HEK293 (cell line): ENCODE data around the gene NCOA6.

ENCODE experiments used
- CTCF ChIA-PET: fragments of 350-600 bp; formaldehyde crosslinking; extraction: SDS; loops from one replicate; lab custom pipeline; 2021; ENCODE audit warnings: antibody characterized with exemption; lab: Yijun Ruan, JAX
- POLR2A ChIA-PET: fragments of 300-600 bp; formaldehyde crosslinking; extraction: SDS; loops from one replicate; lab custom pipeline; 2020; ENCODE audit warnings: antibody characterized with exemption, inconsistent platforms; lab: Yijun Ruan, JAX
- H3K27ac ChIP-seq: fragments of 200-500 bp; sonication (Bioruptor generic); 2 replicates; pipeline ENCODE4 v1.5.1; 2014; ENCODE audit warnings: low read depth, low read length, control low read depth, inconsistent platforms; ENCODE audit errors: extremely low read depth
- H3K36me3 ChIP-seq, 2 experiments: fragments of 200-500 bp in 1 of 2; sonication (Bioruptor generic) in 1 of 2; 1 replicate in 1 of 2; 2 replicates in 1 of 2; pipeline ENCODE4 v1.5.1; 2014 to 2017; ENCODE audit warnings: inconsistent platforms in 2 of 2, low read length in 2 of 2; ENCODE audit not compliant: control insufficient read depth in 2 of 2, insufficient read depth in 1 of 2
- H3K4me1 ChIP-seq: fragments of 200-500 bp; sonication (Bioruptor generic); 2 replicates; pipeline ENCODE4 v1.5.1; 2014; ENCODE audit warnings: mild to moderate bottlenecking, low read length, inconsistent platforms; ENCODE audit not compliant: control insufficient read depth, insufficient read depth
- H3K4me3 ChIP-seq: 2 replicates; pipeline ENCODE4 v1.5.1; 2011; ENCODE audit warnings: low read depth, mild to moderate bottlenecking, control low read depth, low read length, moderate library complexity
- H3K9me3 ChIP-seq: fragments of 200-500 bp; sonication (Bioruptor generic); 2 replicates; pipeline ENCODE4 v1.5.1; 2014; ENCODE audit warnings: low read depth, low read length, inconsistent platforms; ENCODE audit not compliant: control insufficient read depth, insufficient read depth
- HOXC10 ChIP-seq: sonication (generic); formaldehyde crosslinking; IDR thresholded peaks from 2 replicates; pipeline ENCODE4 v1.8.1; 2023; ENCODE audit warnings: mild to moderate bottlenecking, missing genetic modification reagents
- IKZF3 ChIP-seq: fragments of 450-650 bp; IDR thresholded peaks from 2 replicates; pipeline ENCODE4 v1.5.0; 2018; ENCODE audit warnings: missing biosample characterization, mild to moderate bottlenecking, missing genetic modification characterization, moderate library complexity
- KLF7 ChIP-seq: fragments of 450-650 bp; formaldehyde crosslinking; IDR thresholded peaks from 2 replicates; pipeline ENCODE4 v1.5.1; 2016; ENCODE audit warnings: missing biosample characterization, missing genetic modification characterization, borderline replicate concordance
- REPIN1 ChIP-seq: fragments of 450-650 bp; formaldehyde crosslinking; IDR thresholded peaks from 2 replicates; pipeline ENCODE4 v1.5.1; 2017; ENCODE audit warnings: missing biosample characterization, missing genetic modification characterization, low read depth
- ZBTB1 ChIP-seq: fragments of 450-650 bp; formaldehyde crosslinking; IDR thresholded peaks from 2 replicates; pipeline ENCODE4 v1.5.1; 2016; ENCODE audit warnings: missing biosample characterization, missing genetic modification characterization
- ZBTB48 ChIP-seq: fragments of 450-650 bp; formaldehyde crosslinking; IDR thresholded peaks from 2 replicates; pipeline ENCODE4 v1.5.1; 2016; ENCODE audit warnings: missing biosample characterization, missing genetic modification characterization
- ZNF140 ChIP-seq: fragments of 450-650 bp; formaldehyde crosslinking; IDR thresholded peaks from 2 replicates; pipeline ENCODE4 v1.5.1; 2016; ENCODE audit warnings: missing biosample characterization, missing genetic modification characterization
- ZNF202 ChIP-seq: fragments of 450-650 bp; formaldehyde crosslinking; IDR thresholded peaks from 2 replicates; pipeline ENCODE4 v1.5.1; 2016; ENCODE audit warnings: missing biosample characterization, missing genetic modification characterization, borderline replicate concordance
- ZNF223 ChIP-seq: fragments of 450-650 bp; formaldehyde crosslinking; IDR thresholded peaks from 2 replicates; pipeline ENCODE4 v1.5.1; 2016; ENCODE audit warnings: missing biosample characterization, missing genetic modification characterization
- ZNF24 ChIP-seq: fragments of 450-650 bp; formaldehyde crosslinking; IDR thresholded peaks from 2 replicates; pipeline ENCODE4 v1.5.1; 2016; ENCODE audit warnings: missing biosample characterization, missing genetic modification characterization
- ZNF274 ChIP-seq, 2 experiments: fragments of 200-500 bp in 1 of 2; fragments of 450-650 bp in 1 of 2; sonication (Bioruptor generic) in 1 of 2; formaldehyde crosslinking in 1 of 2; IDR thresholded peaks; 2 replicates each; pipeline versions ENCODE4 v1.5.1 to v1.6.1; 2014 to 2016; ENCODE audit warnings: borderline replicate concordance in 1 of 2, inconsistent platforms in 1 of 2, low read length in 1 of 2, missing biosample characterization in 1 of 2, missing genetic modification characterization in 1 of 2
- ZNF394 ChIP-seq: fragments of 450-650 bp; formaldehyde crosslinking; IDR thresholded peaks from 2 replicates; pipeline ENCODE4 v1.5.1; 2016; ENCODE audit warnings: missing biosample characterization, missing genetic modification characterization, mild to moderate bottlenecking, moderate library complexity, borderline replicate concordance
- ZNF600 ChIP-seq: fragments of 450-650 bp; formaldehyde crosslinking; IDR thresholded peaks from 2 replicates; pipeline ENCODE4 v1.5.1; 2016; ENCODE audit warnings: missing biosample characterization, missing genetic modification characterization
- ZNF621 ChIP-seq: fragments of 450-650 bp; formaldehyde crosslinking; IDR thresholded peaks from 2 replicates; pipeline ENCODE4 v1.5.1; 2017; ENCODE audit warnings: missing biosample characterization, missing genetic modification characterization
- ZNF664 ChIP-seq: fragments of 450-650 bp; formaldehyde crosslinking; IDR thresholded peaks from 2 replicates; pipeline ENCODE4 v1.5.1; 2016; ENCODE audit warnings: missing biosample characterization, missing genetic modification characterization
- ZNF670 ChIP-seq: fragments of 450-650 bp; formaldehyde crosslinking; IDR thresholded peaks from 2 replicates; pipeline ENCODE4 v1.5.1; 2016; ENCODE audit warnings: missing biosample characterization, missing genetic modification characterization, low read depth
- ZNF785 ChIP-seq: fragments of 450-650 bp; formaldehyde crosslinking; IDR thresholded peaks from 2 replicates; pipeline ENCODE4 v1.5.1; 2016; ENCODE audit warnings: missing biosample characterization, missing genetic modification characterization
- TF ChIP-seq, protein P1 (sequence below): fragments of 450-650 bp; formaldehyde crosslinking; IDR thresholded peaks from 2 replicates; pipeline ENCODE4 v1.5.1; 2017; ENCODE audit warnings: missing biosample characterization, mild to moderate bottlenecking, missing genetic modification characterization, moderate library complexity
- TF ChIP-seq, protein P2 (sequence below): fragments of 450-650 bp; formaldehyde crosslinking; IDR thresholded peaks from 2 replicates; pipeline ENCODE4 v1.5.0; 2017; ENCODE audit warnings: missing biosample characterization, missing genetic modification characterization, borderline replicate concordance

Gene NCOA6

DNA sequence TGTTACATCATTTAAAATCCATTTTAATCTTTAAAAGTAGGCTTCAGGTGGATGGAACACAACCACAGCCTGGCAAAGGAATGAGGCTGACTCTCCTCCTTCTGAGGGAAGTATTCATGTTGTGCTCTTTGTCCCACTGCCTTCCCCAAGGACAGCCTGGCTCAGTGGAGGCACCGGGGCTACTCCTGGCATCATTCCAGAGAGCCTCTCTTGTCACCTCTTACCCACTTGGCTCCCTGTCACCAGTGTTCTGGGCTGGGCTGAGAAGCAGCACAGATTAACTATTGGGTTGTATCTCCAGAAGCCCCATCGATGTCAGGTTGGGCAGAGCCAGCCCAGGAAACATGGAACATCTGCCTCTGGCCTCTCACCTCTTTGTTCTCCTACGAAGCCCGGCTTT, 132.0 kb downstream of the NCOA6 start:
- Histone ChIP-seq H3K36me3 (no peaks in the 10 kb centered on the region), H3K27ac (no peak overlapping the region), H3K9me3 (no peaks in the 10 kb centered on the region), H3K4me3 (no peak overlapping the region), H3K4me1 (no peaks in the 10 kb centered on the region)
- ChIA-PET CTCF (interaction anchor here (0.6 kb wide), 1 partner anchor 10 kb away, joined by 4 read pairs; no protein-coding TSS in a partner anchor), POLR2A (no interaction called here)
- TF ChIP-seq, protein P1, sequence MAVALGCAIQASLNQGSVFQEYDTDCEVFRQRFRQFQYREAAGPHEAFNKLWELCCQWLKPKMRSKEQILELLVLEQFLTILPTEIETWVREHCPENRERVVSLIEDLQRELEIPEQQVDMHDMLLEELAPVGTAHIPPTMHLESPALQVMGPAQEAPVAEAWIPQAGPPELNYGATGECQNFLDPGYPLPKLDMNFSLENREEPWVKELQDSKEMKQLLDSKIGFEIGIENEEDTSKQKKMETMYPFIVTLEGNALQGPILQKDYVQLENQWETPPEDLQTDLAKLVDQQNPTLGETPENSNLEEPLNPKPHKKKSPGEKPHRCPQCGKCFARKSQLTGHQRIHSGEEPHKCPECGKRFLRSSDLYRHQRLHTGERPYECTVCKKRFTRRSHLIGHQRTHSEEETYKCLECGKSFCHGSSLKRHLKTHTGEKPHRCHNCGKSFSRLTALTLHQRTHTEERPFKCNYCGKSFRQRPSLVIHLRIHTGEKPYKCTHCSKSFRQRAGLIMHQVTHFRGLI: 0 out of 2 replicates have a peak, but pooled peaks have one; percentile 31
- TF ChIP-seq ZNF140 (tag by site-specific recombination): no peak
- TF ChIP-seq ZNF670 (tag by site-specific recombination): no peak
- no peak for TF ChIP-seq ZNF621
- no peak for TF ChIP-seq ZNF202 (tag by site-specific recombination)

DNA sequence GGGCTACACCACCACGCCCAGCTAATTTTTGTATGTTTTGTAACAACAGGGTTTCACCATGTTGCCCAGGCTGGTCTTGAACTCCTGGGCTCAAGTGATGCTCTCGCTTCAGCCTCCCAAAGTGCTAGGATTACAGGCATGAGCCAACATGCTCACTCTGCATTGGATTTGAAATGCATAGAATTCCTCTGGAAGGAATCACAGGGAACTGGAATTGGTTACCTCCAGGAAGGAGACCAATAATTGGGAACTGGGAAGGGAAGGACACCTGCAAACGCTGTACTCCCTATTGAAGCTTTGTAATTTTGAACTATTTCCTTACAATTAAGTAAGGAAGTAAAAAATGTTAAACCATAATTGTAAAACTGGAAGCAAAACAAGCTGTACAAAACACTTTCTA, 133.6 kb downstream of the NCOA6 start:
- H3K9me3 ChIP-seq: no peaks in the 10 kb centered on the region
- 0 out of 2 replicates have a peak, but pooled peaks have one; percentile 19 for TF ChIP-seq IKZF3 (tag by site-specific recombination)
- no peak for TF ChIP-seq ZNF394 (tag by site-specific recombination)
- no peak overlapping the region for H3K4me3 ChIP-seq
- ChIA-PET POLR2A (no interaction called here), CTCF (interaction anchor here (0.5 to 1.0 kb wide), 2 partner anchors 77 to 594 kb away, joined by 3 to 5 read pairs; no protein-coding TSS in a partner anchor)
- H3K36me3 ChIP-seq: no peaks in the 10 kb centered on the region
- H3K27ac ChIP-seq: no peak overlapping the region
- no peaks in the 10 kb centered on the region for H3K4me1 ChIP-seq

DNA sequence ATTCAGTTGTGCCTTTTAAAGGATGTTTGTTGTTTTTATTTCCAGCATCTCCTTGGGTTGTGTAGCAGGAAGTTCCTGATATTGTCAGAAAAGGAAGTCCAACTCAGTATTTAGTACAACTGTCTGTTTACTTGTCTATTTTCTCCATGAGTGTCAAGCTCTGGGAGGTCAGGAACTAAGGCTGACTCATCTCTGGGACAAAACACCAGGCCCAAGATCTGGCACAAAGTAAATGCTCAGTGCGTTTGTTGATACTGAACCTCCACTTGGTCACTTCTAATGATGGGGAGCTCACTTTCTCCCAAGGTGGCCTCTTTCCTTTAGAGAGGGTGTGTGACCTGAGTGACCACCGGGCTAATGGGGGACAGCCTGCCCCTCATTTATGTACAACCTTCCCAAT, 136.0 kb downstream of the NCOA6 start:
- no peak overlapping the region for H3K27ac ChIP-seq
- no peaks in the 10 kb centered on the region for H3K9me3 ChIP-seq
- ChIA-PET POLR2A (interaction anchor here (1.2 kb wide), 1 partner anchor 12 kb away, joined by 4 read pairs; no protein-coding TSS in a partner anchor), CTCF (interaction anchor here (0.6 to 1.3 kb wide), 2 partner anchors 12 to 67 kb away, joined by 3 to 4 read pairs; no protein-coding TSS in a partner anchor)
- H3K4me3 ChIP-seq: no peak overlapping the region
- no peaks in the 10 kb centered on the region for H3K36me3 ChIP-seq
- no peaks in the 10 kb centered on the region for H3K4me1 ChIP-seq
- TF ChIP-seq ZNF664 (tag by site-specific recombination): peak; percentile 50; the same call in 1 of the 2 replicates
- TF ChIP-seq ZNF785 (tag by site-specific recombination): no peak

DNA sequence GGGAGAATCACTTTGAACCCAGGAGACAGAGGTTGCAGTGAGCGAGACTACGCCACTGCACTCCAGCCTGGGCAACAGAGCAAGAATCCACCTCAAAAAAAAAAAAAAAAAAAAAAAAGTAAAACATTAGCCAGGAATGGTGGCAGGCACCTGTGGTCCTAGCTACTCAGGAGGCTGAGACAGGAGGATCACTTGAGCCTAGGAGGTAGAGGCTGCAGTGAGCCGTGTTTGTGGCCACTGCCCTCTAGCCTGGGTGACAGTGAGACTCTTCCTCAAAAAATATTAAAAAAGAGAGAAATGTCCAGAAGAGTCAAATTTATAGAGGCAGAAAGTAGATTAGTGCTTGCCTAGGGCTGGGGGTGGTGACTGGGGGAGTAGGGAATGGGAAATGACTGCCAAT, 141.8 kb downstream of the NCOA6 start:
- TF ChIP-seq ZNF24 (tag by site-specific recombination) (no peak), REPIN1 (tag by site-specific recombination) (no peak)

DNA sequence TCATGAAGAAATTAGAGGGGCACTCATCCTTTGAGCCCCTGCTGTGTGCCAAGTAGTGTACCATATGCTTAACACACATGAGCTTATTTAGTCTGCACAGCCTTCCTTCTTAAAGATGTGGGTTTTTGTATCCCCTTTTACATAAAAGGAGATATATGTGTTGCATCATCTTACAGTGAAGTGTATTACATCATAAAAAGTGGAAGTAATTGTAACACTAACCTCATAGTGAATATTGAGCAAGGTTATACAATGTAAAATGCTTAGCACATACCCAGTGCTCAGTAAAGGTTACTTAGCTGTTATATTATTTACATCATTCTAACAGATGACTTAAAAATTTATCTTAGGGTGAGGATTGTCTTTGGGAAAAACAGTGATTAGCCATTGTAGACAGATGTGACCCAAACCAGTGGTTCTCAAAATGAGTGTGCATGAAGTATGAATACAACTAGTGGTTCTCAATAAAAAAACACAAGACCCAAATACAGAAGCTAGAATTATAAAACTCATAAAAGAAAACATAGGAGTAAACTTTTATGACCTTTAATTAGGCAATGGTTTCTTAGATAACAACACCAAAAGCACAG, 144.8 kb downstream of the NCOA6 start:
- no peaks in the 10 kb centered on the region for H3K9me3 ChIP-seq
- CTCF ChIA-PET: interaction anchor here (0.8 kb wide), 1 partner anchor 118 kb away, joined by 6 read pairs; no protein-coding TSS in a partner anchor
- no peak for TF ChIP-seq ZNF600 (tag by site-specific recombination)
- TF ChIP-seq ZBTB1: no peak
- no peak for TF ChIP-seq IKZF3 (tag by site-specific recombination)
- no peak for TF ChIP-seq ZNF274 (IDR thresholded peaks at IDR 0.05; ENCODE audit: low read length)
- no peak for TF ChIP-seq ZNF274 (tag by site-specific recombination; IDR thresholded peaks at IDR 0.05; ENCODE audit: borderline replicate concordance)
- no peak for TF ChIP-seq ZBTB48 (tag by site-specific recombination)
- no peak for TF ChIP-seq ZNF223 (tag by site-specific recombination)
- no peak for TF ChIP-seq KLF7
- no peak for TF ChIP-seq HOXC10
- TF ChIP-seq, protein P2, sequence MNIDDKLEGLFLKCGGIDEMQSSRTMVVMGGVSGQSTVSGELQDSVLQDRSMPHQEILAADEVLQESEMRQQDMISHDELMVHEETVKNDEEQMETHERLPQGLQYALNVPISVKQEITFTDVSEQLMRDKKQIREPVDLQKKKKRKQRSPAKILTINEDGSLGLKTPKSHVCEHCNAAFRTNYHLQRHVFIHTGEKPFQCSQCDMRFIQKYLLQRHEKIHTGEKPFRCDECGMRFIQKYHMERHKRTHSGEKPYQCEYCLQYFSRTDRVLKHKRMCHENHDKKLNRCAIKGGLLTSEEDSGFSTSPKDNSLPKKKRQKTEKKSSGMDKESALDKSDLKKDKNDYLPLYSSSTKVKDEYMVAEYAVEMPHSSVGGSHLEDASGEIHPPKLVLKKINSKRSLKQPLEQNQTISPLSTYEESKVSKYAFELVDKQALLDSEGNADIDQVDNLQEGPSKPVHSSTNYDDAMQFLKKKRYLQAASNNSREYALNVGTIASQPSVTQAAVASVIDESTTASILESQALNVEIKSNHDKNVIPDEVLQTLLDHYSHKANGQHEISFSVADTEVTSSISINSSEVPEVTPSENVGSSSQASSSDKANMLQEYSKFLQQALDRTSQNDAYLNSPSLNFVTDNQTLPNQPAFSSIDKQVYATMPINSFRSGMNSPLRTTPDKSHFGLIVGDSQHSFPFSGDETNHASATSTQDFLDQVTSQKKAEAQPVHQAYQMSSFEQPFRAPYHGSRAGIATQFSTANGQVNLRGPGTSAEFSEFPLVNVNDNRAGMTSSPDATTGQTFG (tag by site-specific recombination): no peak

More for the DNA sequence above, 141.8 kb downstream of the NCOA6 start:
- ChIA-PET CTCF (no interaction called here), POLR2A (no interaction called here)
- H3K9me3 ChIP-seq: no peaks in the 10 kb centered on the region
- H3K4me3 ChIP-seq: no peak overlapping the region
- no peaks in the 10 kb centered on the region for H3K36me3 ChIP-seq
- no peak overlapping the region for H3K27ac ChIP-seq
- H3K4me1 ChIP-seq: no peaks in the 10 kb centered on the region

More for the DNA sequence above, 144.8 kb downstream of the NCOA6 start:
- H3K27ac ChIP-seq: no peak overlapping the region
- POLR2A ChIA-PET: interaction anchor here (0.6 to 0.7 kb wide), 2 partner anchors 35 to 138 kb away, joined by 4 to 8 read pairs; no protein-coding TSS in a partner anchor
- H3K36me3 ChIP-seq: no peaks in the 10 kb centered on the region
- H3K4me3 ChIP-seq: no peak overlapping the region
- no peaks in the 10 kb centered on the region for H3K4me1 ChIP-seq
